Panc1 (cell line): ENCODE results near the gene RPAP2. TPM values are rescaled to one million over a fixed set of nuclear protein-coding genes. Genes with fewer than 3 reads are reported as not detected.

Source experiments
- ATAC-seq: fragments of 200-7000 bp; cut with Tn5 transposase; 2 replicates; pipeline ENCODE4 v1.9.1; 2020; ENCODE audit warnings: mild to moderate bottlenecking, moderate library complexity
- BruUV-seq: library from RNA; stranded (reverse); fragments of 400-500 nt; replicated peaks from 2 replicates; lab custom pipeline; 2021; lab: Mats Ljungman, UMichigan
- CTCF ChIA-PET: fragments of 300-600 bp; sonication (Branson Sonifier 250); formaldehyde crosslinking; loops from one replicate; lab custom pipeline; 2022; ENCODE audit warnings: antibody characterized with exemption; lab: Charles Lee
- POLR2A ChIA-PET: fragments of 300-600 bp; sonication (Branson Sonifier 250); formaldehyde crosslinking; loops from one replicate; lab custom pipeline; 2022; ENCODE audit warnings: antibody characterized with exemption; lab: Charles Lee
- DNase-seq: peaks from one replicate; pipeline ENCODE4 v3.0.0-alpha.2; 2010; ENCODE audit warnings: low read depth, low spot score
- H3K27ac ChIP-seq: 2 replicates; pipeline ENCODE4 v1.5.1; 2011; ENCODE audit warnings: mild to moderate bottlenecking, low read length, inconsistent platforms
- H3K27me3 ChIP-seq: fragments of 200-500 bp; sonication (Bioruptor generic); 2 replicates; pipeline ENCODE4 v1.6.0; 2014; ENCODE audit warnings: low read length, inconsistent platforms; ENCODE audit not compliant: control insufficient read depth, insufficient read depth
- H3K36me3 ChIP-seq: fragments of 200-500 bp; sonication (Bioruptor generic); 2 replicates; pipeline ENCODE4 v1.5.1; 2014; ENCODE audit warnings: inconsistent platforms, mild to moderate bottlenecking, low read length, moderate library complexity; ENCODE audit not compliant: control insufficient read depth, insufficient read depth
- H3K4me1 ChIP-seq: 2 replicates; pipeline ENCODE4 v1.5.1; 2011; ENCODE audit warnings: inconsistent platforms, mild to moderate bottlenecking, low read length, moderate library complexity; ENCODE audit not compliant: control insufficient read depth, insufficient read depth
- H3K4me3 ChIP-seq, 2 experiments: 2 replicates each; pipeline ENCODE4 v1.5.1; 2011 to 2012; ENCODE audit warnings: low read depth in 2 of 2, low read length in 2 of 2, mild to moderate bottlenecking in 2 of 2, inconsistent platforms in 1 of 2, moderate library complexity in 1 of 2
- H3K9me3 ChIP-seq: fragments of 200-500 bp; sonication (Bioruptor generic); 2 replicates; pipeline ENCODE4 v1.5.1; 2014; ENCODE audit warnings: low read depth, mild to moderate bottlenecking, inconsistent platforms, low read length, moderate library complexity; ENCODE audit not compliant: control insufficient read depth, insufficient read depth
- CTCF ChIP-seq: fragments of 450-650 bp; IDR thresholded peaks from 2 replicates; pipeline ENCODE4 v1.5.1; 2017; ENCODE audit warnings: mild to moderate bottlenecking
- POLR2AphosphoS5 ChIP-seq: IDR thresholded peaks from 2 replicates; pipeline ENCODE4 v1.6.1; 2012; ENCODE audit warnings: mild to moderate bottlenecking, low read depth, low read length, moderate library complexity
- REST ChIP-seq, 2 experiments: IDR thresholded peaks; 2 replicates each; pipeline ENCODE4 v1.6.1; 2011 to 2012; ENCODE audit warnings: low read depth in 2 of 2, control low read depth in 1 of 2, low read length in 1 of 2, mild to moderate bottlenecking in 1 of 2, moderate library complexity in 1 of 2; ENCODE audit not compliant: insufficient read depth in 1 of 2
- SIN3A ChIP-seq: IDR thresholded peaks from 2 replicates; pipeline ENCODE4 v1.6.1; 2012; ENCODE audit warnings: low read depth, mild to moderate bottlenecking, low read length, moderate library complexity, borderline replicate concordance; ENCODE audit not compliant: insufficient read depth
- TCF7L2 ChIP-seq: IDR thresholded peaks from 2 replicates; pipeline ENCODE4 v1.6.1; 2011; ENCODE audit warnings: mild to moderate bottlenecking, low read depth, low read length, inconsistent platforms
- in situ Hi-C: cut with HindIII; loops from 2 replicates; pipeline ENCODE4 v1.10.0; 2016; ENCODE audit warnings: low sequenced_read_pairs, low pct_unique_long_range_greater_than_20kb
- intact Hi-C: fragments of 100-400 bp; cut with micrococcal nuclease; formaldehyde crosslinking; loops from one replicate; pipeline ENCODE4 v1.10.0; 2022; ENCODE audit not compliant: unreplicated experiment
- total RNA-seq: library from RNA; stranded (reverse); gene quantifications from one replicate; pipeline ENCODE4 v1.2.1, GENCODE V29; 2021; ENCODE audit not compliant: unreplicated experiment

RPAP2 gene
- total RNA-seq, 1 experiment from 2014 or later, result 16.3 TPM

GRCh38 chr1:92326681-92327080 lies 27.8 kb downstream of the RPAP2 start:
- POLR2A ChIA-PET, result no interaction called here
- Histone ChIP-seq H3K4me1 (no peaks in the 10 kb centered on the region), H3K27me3 (no peaks in the 10 kb centered on the region), H3K4me3 (no peak overlapping the region), H3K9me3 (peaks cover 4% of the 10 kb centered on the region; the same call in 1 of the 2 replicates), H3K36me3 (peaks cover 4% of the 10 kb centered on the region), H3K27ac (no peak overlapping the region)
- BruUV-seq, result no TSS peak
- CTCF ChIA-PET, result no interaction called here
- no peak for DNase-seq
- in situ Hi-C loops, result no loop called here
- intact Hi-C loops, result no loop called here
- no peak for ATAC-seq
- TF ChIP-seq SIN3A, result no peak

- in situ Hi-C loops, result no loop called here
- DNase-seq, result no peak
- no peak for ATAC-seq
- Histone ChIP-seq H3K9me3 (peaks cover 4% of the 10 kb centered on the region; the same call in 1 of the 2 replicates), H3K36me3 (peaks cover 4% of the 10 kb centered on the region), H3K4me3 (no peak overlapping the region), H3K4me1 (no peaks in the 10 kb centered on the region), H3K27ac (no peak overlapping the region), H3K27me3 (no peaks in the 10 kb centered on the region)
- intact Hi-C loops, result no loop called here
- BruUV-seq, result no TSS peak
- ChIA-PET CTCF (no interaction called here), POLR2A (no interaction called here)
- no peak for TF ChIP-seq SIN3A
- no peak for TF ChIP-seq TCF7L2
- TF ChIP-seq POLR2AphosphoS5, result no peak
Measured at GRCh38 chr1:92327794-92328193, 28.9 kb downstream of the RPAP2 start.

- Histone ChIP-seq H3K36me3 (no peaks in the 10 kb centered on the region), H3K27me3 (no peaks in the 10 kb centered on the region), H3K9me3 (peaks cover 4% of the 10 kb centered on the region; the same call in 1 of the 2 replicates), H3K4me1 (no peaks in the 10 kb centered on the region), H3K27ac (no peak overlapping the region), H3K4me3 (no peak overlapping the region)
- no peak for DNase-seq
- ChIA-PET CTCF (no interaction called here), POLR2A (no interaction called here)
- intact Hi-C loops (no loop called here), in situ Hi-C loops (no loop called here)
- no peak for ATAC-seq
- no peak for TF ChIP-seq TCF7L2
- no peak for TF ChIP-seq REST (IDR thresholded peaks at IDR 0.05; ENCODE audit: insufficient read depth in 1 of 2, low read depth in 2 of 2, low read length in 1 of 2)
- no peak for TF ChIP-seq SIN3A
- TF ChIP-seq POLR2AphosphoS5, result no peak
- TF ChIP-seq CTCF, result no peak
- BruUV-seq, result no TSS peak
Measured at GRCh38 chr1:92329347-92330129, 30.7 kb downstream of the RPAP2 start.
